IMR-90 (cell line): ENCODE measurements around the gene KLHL14. TPM values are rescaled to one million over a fixed set of nuclear protein-coding genes. Genes with fewer than 3 reads are reported as not detected.

Experiments
- ATAC-seq: fragments of 200-7000 bp; cut with Tn5 transposase; 2 replicates; pipeline ENCODE4 v1.9.1; 2020; ENCODE audit warnings: low read depth, mild to moderate bottlenecking, moderate library complexity
- BruUV-seq: library from RNA; stranded (reverse); fragments of 400-500 nt; replicated peaks from 2 replicates; lab custom pipeline; 2021; lab: Mats Ljungman, UMichigan
- CTCF ChIA-PET: fragments of 300-600 bp; formaldehyde crosslinking; extraction: SDS; loops from one replicate; lab custom pipeline; 2021; ENCODE audit warnings: antibody characterized with exemption; lab: Yijun Ruan, JAX
- POLR2A ChIA-PET: fragments of 300-600 bp; sonication (Branson Sonifier 250); formaldehyde crosslinking; loops from one replicate; lab custom pipeline; 2022; ENCODE audit warnings: antibody characterized with exemption; ENCODE audit not compliant: unreplicated experiment; lab: Charles Lee
- DNase-seq: peaks from one replicate; pipeline ENCODE4 v3.0.0; 2013
- H2AFZ ChIP-seq: replicated peaks from 2 replicates; pipeline ENCODE3; 2013; ENCODE audit warnings: low read length, mild to moderate bottlenecking; ENCODE audit not compliant: poor library complexity
- H2AK5ac ChIP-seq: 2 replicates; pipeline ENCODE4 v1.6.1; 2013; ENCODE audit warnings: low read depth, low read length, inconsistent platforms
- H2AK9ac ChIP-seq: replicated peaks from 2 replicates; pipeline ENCODE3; 2013; ENCODE audit warnings: mild to moderate bottlenecking, low read depth, low read length, moderate library complexity; ENCODE audit not compliant: poor library complexity
- H2BK120ac ChIP-seq: 2 replicates; pipeline ENCODE4 v1.6.1; 2013; ENCODE audit warnings: low read depth, low read length, inconsistent platforms
- H2BK15ac ChIP-seq: 3 replicates; pipeline ENCODE4 v1.6.1; 2013; ENCODE audit warnings: low read depth, low read length, inconsistent platforms
- H2BK20ac ChIP-seq: 2 replicates; pipeline ENCODE4 v1.6.1; 2013; ENCODE audit warnings: low read depth, mild to moderate bottlenecking, inconsistent platforms, low read length, moderate library complexity
- H2BK5ac ChIP-seq: 2 replicates; pipeline ENCODE4 v1.6.1; 2013; ENCODE audit warnings: mild to moderate bottlenecking, low read depth, low read length, inconsistent platforms; ENCODE audit not compliant: poor library complexity, severe bottlenecking
- H3K14ac ChIP-seq: replicated peaks from 2 replicates; pipeline ENCODE4 v1.6.1; 2013; ENCODE audit warnings: low read depth, low read length, inconsistent platforms
- H3K18ac ChIP-seq: 2 replicates; pipeline ENCODE4 v1.6.1; 2013; ENCODE audit warnings: low read depth, low read length, control low read depth
- H3K23ac ChIP-seq: 2 replicates; pipeline ENCODE4 v1.6.1; 2013; ENCODE audit warnings: low read depth, low read length, inconsistent platforms
- H3K27ac ChIP-seq: 2 replicates; pipeline ENCODE4 v1.5.1; 2013; ENCODE audit warnings: mild to moderate bottlenecking, control low read depth, low read length; ENCODE audit not compliant: insufficient read depth
- H3K27me3 ChIP-seq: 2 replicates; pipeline ENCODE4 v1.6.1; 2013; ENCODE audit warnings: low read length; ENCODE audit not compliant: control insufficient read depth, insufficient read depth
- H3K36me3 ChIP-seq: 2 replicates; pipeline ENCODE4 v1.6.1; 2013; ENCODE audit warnings: low read length, mixed read lengths; ENCODE audit not compliant: control insufficient read depth, insufficient read depth
- H3K4ac ChIP-seq: 2 replicates; pipeline ENCODE4 v1.6.1; 2013; ENCODE audit warnings: low read depth, low read length, inconsistent platforms
- H3K4me1 ChIP-seq: 2 replicates; pipeline ENCODE4 v1.6.1; 2013; ENCODE audit warnings: low read length, mixed read lengths; ENCODE audit not compliant: control insufficient read depth, insufficient read depth
- H3K4me2 ChIP-seq: 2 replicates; pipeline ENCODE4 v1.6.1; 2013; ENCODE audit warnings: low read depth, mild to moderate bottlenecking, control low read depth, low read length, moderate library complexity
- H3K4me3 ChIP-seq: 2 replicates; pipeline ENCODE4 v1.5.1; 2013; ENCODE audit warnings: low read depth, mild to moderate bottlenecking, control low read depth, low read length, moderate library complexity; ENCODE audit not compliant: insufficient read depth
- H3K56ac ChIP-seq: 2 replicates; pipeline ENCODE4 v1.6.1; 2013; ENCODE audit warnings: low read length, inconsistent platforms; ENCODE audit not compliant: insufficient read depth; ENCODE audit errors: extremely low read depth
- H3K79me1 ChIP-seq, 2 experiments: 2 replicates each; pipeline ENCODE4 v1.6.1; 2013; ENCODE audit warnings: low read length in 2 of 2, inconsistent platforms in 1 of 2, low read depth in 1 of 2
- H3K9ac ChIP-seq: 2 replicates; pipeline ENCODE4 v1.6.1; 2013; ENCODE audit warnings: low read depth, low read length, control low read depth
- H3K9me1 ChIP-seq: 2 replicates; pipeline ENCODE4 v1.6.1; 2013; ENCODE audit warnings: low read length, inconsistent platforms; ENCODE audit not compliant: insufficient read depth
- H3K9me3 ChIP-seq: 2 replicates; pipeline ENCODE4 v1.6.1; 2013; ENCODE audit warnings: low read length; ENCODE audit not compliant: control insufficient read depth, insufficient read depth
- H4K20me1 ChIP-seq: 2 replicates; pipeline ENCODE4 v1.6.1; 2013; ENCODE audit warnings: low read length, inconsistent platforms; ENCODE audit not compliant: insufficient read depth
- H4K5ac ChIP-seq: 2 replicates; pipeline ENCODE4 v1.6.1; 2013; ENCODE audit warnings: mild to moderate bottlenecking, low read depth, low read length, control low read depth
- H4K8ac ChIP-seq, 2 experiments: 2 replicates each; pipeline ENCODE4 v1.6.1; 2013; ENCODE audit warnings: low read depth in 2 of 2, low read length in 2 of 2, control low read depth in 1 of 2, inconsistent platforms in 1 of 2
- H4K91ac ChIP-seq: 2 replicates; pipeline ENCODE4 v1.6.1; 2013; ENCODE audit warnings: low read depth, low read length, inconsistent platforms; ENCODE audit not compliant: insufficient read depth
- BHLHE40 ChIP-seq: fragments of 150-350 bp; IDR thresholded peaks from 2 replicates; pipeline ENCODE4 v1.6.1; 2016; ENCODE audit warnings: mild to moderate bottlenecking, low read depth, low read length
- MAZ ChIP-seq: IDR thresholded peaks from 2 replicates; pipeline ENCODE4 v1.6.1; 2012; ENCODE audit warnings: low read depth, mild to moderate bottlenecking, low read length, improper control_type of control experiment, moderate library complexity, borderline replicate concordance
- POLR2A ChIP-seq: IDR thresholded peaks from 2 replicates; pipeline ENCODE4 v1.6.1; 2012; ENCODE audit warnings: mild to moderate bottlenecking, low read depth, low read length
- WGBS, 2 experiments: methylation state at CpG; one replicate each; pipeline versions ENCODE4 v1.1.5 to v1.1.7; 2013; ENCODE audit warnings: missing lambda C conversion rate in 2 of 2; ENCODE audit not compliant: insufficient read length in 1 of 2; ENCODE audit errors: extremely low coverage in 2 of 2; 5-methylcytosine and 5-hydroxymethylcytosine counted together
- dilution Hi-C: fragments of 300-500 bp; cut with HindIII; formaldehyde crosslinking; loops from one replicate; pipeline ENCODE4 v1.14.3; 2018; ENCODE audit warnings: low sequenced_read_pairs; ENCODE audit not compliant: unreplicated experiment
- in situ Hi-C: fragments of 300-500 bp; cut with MboI; formaldehyde crosslinking; loops from 3 replicates; pipeline ENCODE4 v1.14.3; 2019; ENCODE audit warnings: low sequenced_read_pairs, inconsistent platforms, mixed read lengths
- intact Hi-C: fragments of 100-400 bp; cut with micrococcal nuclease; formaldehyde crosslinking; loops from 2 replicates; pipeline ENCODE4 v1.10.0; 2022
- polyA plus RNA-seq, 3 experiments: library from polyadenylated mRNA; depleted of rRNA; stranded (reverse); fragments of >200 nt; gene quantifications; 2 replicates each; pipeline ENCODE4 v1.2.3, GENCODE V29; 2012; ENCODE audit warnings: low replicate concordance in 1 of 3
- total RNA-seq: library from RNA; depleted of rRNA; stranded (reverse); fragments of >200 nt; gene quantifications from 2 replicates; pipeline ENCODE4 v1.2.3, GENCODE V29; 2012

The KLHL14 gene
- total and polyA plus RNA-seq, 2 of the 4 experiments (the other 2 are of a cell fraction): not detected

- no peak overlapping the region for H2BK5ac ChIP-seq
- no peak overlapping the region for H3K4me3 ChIP-seq
- 42% methylated on average over 3 of the region's 5 CpGs; no CpG with 5 or more reads in 1 of the 2 experiments for WGBS, 2 experiments
- H3K4ac ChIP-seq: no peak overlapping the region
- no peak overlapping the region for H3K9ac ChIP-seq
- no peak overlapping the region for H3K18ac ChIP-seq
- H2BK15ac ChIP-seq: no peak overlapping the region
- H3K27ac ChIP-seq: no peak overlapping the region
- no peak overlapping the region for H2BK120ac ChIP-seq
- no peak overlapping the region for H3K23ac ChIP-seq
- H3K9me1 ChIP-seq: no peaks in the 10 kb centered on the region
- H3K79me1 ChIP-seq: no peaks in the 10 kb centered on the region
- no TSS peak for BruUV-seq
- H3K9me3 ChIP-seq: no peaks in the 10 kb centered on the region
- no peak overlapping the region for H2AK5ac ChIP-seq
- no peak overlapping the region for H3K14ac ChIP-seq
- no peak for DNase-seq
- ChIA-PET POLR2A (no interaction called here), CTCF (no interaction called here)
- no peaks in the 10 kb centered on the region for H4K20me1 ChIP-seq
- in situ Hi-C loops: no loop called here
- H3K36me3 ChIP-seq: no peaks in the 10 kb centered on the region
- no peak overlapping the region for H2AFZ ChIP-seq
- H3K27me3 ChIP-seq: no peaks in the 10 kb centered on the region
- TF ChIP-seq MAZ: no peak
- no peak for TF ChIP-seq POLR2A
- TF ChIP-seq BHLHE40: no peak
- H4K8ac ChIP-seq: no peak overlapping the region
- H3K4me1 ChIP-seq: no peaks in the 10 kb centered on the region
- no peak overlapping the region for H2BK20ac ChIP-seq
- H4K5ac ChIP-seq: no peak overlapping the region
- intact Hi-C loops: no loop called here
- H3K4me2 ChIP-seq: no peak overlapping the region
- dilution Hi-C loops: no loop called here
- H3K56ac ChIP-seq: no peak overlapping the region
- no peak overlapping the region for H4K91ac ChIP-seq
- no peak for ATAC-seq
- H2AK9ac ChIP-seq: no peak overlapping the region
Measured at GRCh38 chr18:32742579-32742978, 30.2 kb downstream of the KLHL14 start.
